Stomach (tissue), 9 donors: Measurements from ENCODE around the gene RDH12. TPM values are rescaled to one million over a fixed set of nuclear protein-coding genes. Genes with fewer than 3 reads are reported as not detected.

Experiments
- DNase-seq, 2 donors: peaks; one replicate each; pipeline versions ENCODE4 v3.0.0 to v3.0.0-alpha.2; 2013 to 2019
- H3K27ac ChIP-seq, 5 donors: fragments of 200-600 bp in 4 of 5; sonication (generic) in 4 of 5; one replicate each; pipeline ENCODE4 v1.5.1; 2013 to 2019; ENCODE audit warnings: mild to moderate bottlenecking in 1 of 5, moderate library complexity in 1 of 5
- H3K27me3 ChIP-seq, 3 donors: fragments of 200-600 bp; sonication (generic); one replicate each; pipeline ENCODE4 v1.5.1; 2017 to 2019; ENCODE audit warnings: mixed run types in 1 of 3
- H3K36me3 ChIP-seq, 4 donors: fragments of 200-600 bp; sonication (generic); 1 replicate in 3 of 4; 2 replicates in 1 of 4; pipeline ENCODE4 v1.5.1; 2016 to 2019
- H3K4me1 ChIP-seq, 4 donors: fragments of 200-600 bp; sonication (generic); one replicate each; pipeline ENCODE4 v1.5.1; 2016 to 2019
- H3K4me3 ChIP-seq, 4 donors: fragments of 200-600 bp; sonication (generic) in 3 of 4; one replicate each; pipeline ENCODE4 v1.5.1; 2016 to 2019; ENCODE audit warnings: mild to moderate bottlenecking in 1 of 4
- H3K9me3 ChIP-seq, 4 donors: fragments of 200-600 bp; sonication (generic); one replicate each; pipeline ENCODE4 v1.5.1; 2016 to 2019
- EP300 ChIP-seq: sonication (generic); formaldehyde crosslinking; IDR thresholded peaks from one replicate; pipeline ENCODE4 v1.6.1; 2017; ENCODE audit warnings: antibody characterized with exemption
- POLR2A ChIP-seq, 4 donors: fragments of 450-650 bp; IDR thresholded peaks; one replicate each; pipeline ENCODE4 v1.6.1; 2016; ENCODE audit warnings: antibody characterized with exemption in 4 of 4, control low read depth in 2 of 4, mild to moderate bottlenecking in 1 of 4, moderate library complexity in 1 of 4
- POLR2AphosphoS5 ChIP-seq, 3 donors: sonication (generic); formaldehyde crosslinking; IDR thresholded peaks; one replicate each; pipeline ENCODE4 v1.6.1; 2016; ENCODE audit warnings: antibody characterized with exemption in 3 of 3
- WGBS, 5 donors: extraction: QIAGEN DNeasy Blood & Tissue Kit in 3 of 5; methylation state at CpG; one replicate each; pipeline versions ENCODE4 v1.1.5 to v1.1.7; 2013 to 2018; 5-methylcytosine and 5-hydroxymethylcytosine counted together
- intact Hi-C: fragments of 100-400 bp; cut with DNase I; formaldehyde crosslinking; loops from one replicate; pipeline ENCODE4 v1.15.1; 2023; ENCODE audit warnings: low total_unique reads
- polyA plus RNA-seq, 3 donors: library from polyadenylated mRNA; stranded (reverse); fragments of 200-250 nt; gene quantifications; one replicate each; pipeline ENCODE4 v1.2.3, GENCODE V29; 2013
- total RNA-seq, 5 donors: library from RNA; depleted of rRNA; stranded (reverse); fragments of >200 nt; gene quantifications; one replicate each; pipeline versions ENCODE4 v1.1.0 to v1.2.3, GENCODE V29; 2014 to 2016
- TF ChIP-seq, protein P1 (sequence below), 7 experiments: fragments of 450-650 bp in 4 of 7; fragments of 200-600 bp in 3 of 7; sonication (generic) in 3 of 7; IDR thresholded peaks; one replicate each; pipeline ENCODE4 v1.5.1; 2016 to 2019; ENCODE audit warnings: antibody characterized with exemption in 7 of 7, control low read depth in 2 of 7, mild to moderate bottlenecking in 1 of 7
- donor health status: healthy with polysubstance abuse.
- donor health status: Bipolar disorder and iron deficiency.
- donor health status: healthy.

The RDH12 gene
- total and polyA plus RNA-seq, 8 donors = 0.45 to 15.4 (median 5.4) TPM; not detected in 2

- Histone ChIP-seq H3K4me3 (peak overlapping the region; percentile 79 to 98 (median 84)), H3K9me3 (no peaks in the 10 kb centered on the region), H3K36me3 (peaks cover 18 to 32% (median 26%) of the 10 kb centered on the region in 4 donors), H3K27me3 (no peaks in the 10 kb centered on the region), H3K27ac (peak overlapping the region; percentile 70 to 90 (median 88)), H3K4me1 (peaks cover 0 to 31% (median 13%) of the 10 kb centered on the region in 4 donors)
- TF ChIP-seq, protein P1, sequence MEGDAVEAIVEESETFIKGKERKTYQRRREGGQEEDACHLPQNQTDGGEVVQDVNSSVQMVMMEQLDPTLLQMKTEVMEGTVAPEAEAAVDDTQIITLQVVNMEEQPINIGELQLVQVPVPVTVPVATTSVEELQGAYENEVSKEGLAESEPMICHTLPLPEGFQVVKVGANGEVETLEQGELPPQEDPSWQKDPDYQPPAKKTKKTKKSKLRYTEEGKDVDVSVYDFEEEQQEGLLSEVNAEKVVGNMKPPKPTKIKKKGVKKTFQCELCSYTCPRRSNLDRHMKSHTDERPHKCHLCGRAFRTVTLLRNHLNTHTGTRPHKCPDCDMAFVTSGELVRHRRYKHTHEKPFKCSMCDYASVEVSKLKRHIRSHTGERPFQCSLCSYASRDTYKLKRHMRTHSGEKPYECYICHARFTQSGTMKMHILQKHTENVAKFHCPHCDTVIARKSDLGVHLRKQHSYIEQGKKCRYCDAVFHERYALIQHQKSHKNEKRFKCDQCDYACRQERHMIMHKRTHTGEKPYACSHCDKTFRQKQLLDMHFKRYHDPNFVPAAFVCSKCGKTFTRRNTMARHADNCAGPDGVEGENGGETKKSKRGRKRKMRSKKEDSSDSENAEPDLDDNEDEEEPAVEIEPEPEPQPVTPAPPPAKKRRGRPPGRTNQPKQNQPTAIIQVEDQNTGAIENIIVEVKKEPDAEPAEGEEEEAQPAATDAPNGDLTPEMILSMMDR (IDR thresholded peaks at IDR 0.05) = no peak
- peak in 2 of 3 donors; percentile 33 to 62 for TF ChIP-seq POLR2AphosphoS5 (IDR thresholded peaks at IDR 0.05)
- DNase-seq = peak; percentile 80 to 93
- 0 to 1% (median 1%) methylated on average over 21 of the region's 21 CpGs for whole genome bisulfite sequencing, 5 donors
- intact Hi-C loops = no loop called here
Observed at GRCh38 chr14:67694791-67695393, 6.8 kb upstream of the RDH12 start.

GRCh38 chr14:67695394-67695949 is 6.2 kb upstream of the RDH12 start, which contains the start of gene RDH11:
Gene RDH11 (minus strand): TSS chr14:67695764. CDS start chr14:67695703, 61 bp downstream.
- no peaks in the 10 kb centered on the region for H3K27me3 ChIP-seq
- TF ChIP-seq POLR2A (IDR thresholded peaks at IDR 0.05) (peak in 1 of 4 donors; percentile 66), EP300 (no peak), POLR2AphosphoS5 (IDR thresholded peaks at IDR 0.05) (peak; percentile 88 to 94 (median 91))
- TF ChIP-seq, protein P1 (IDR thresholded peaks at IDR 0.05) = peak in 1 of 7 experiments; percentile 6
- H3K9me3 ChIP-seq = no peaks in the 10 kb centered on the region
- peaks cover 0 to 31% (median 13%) of the 10 kb centered on the region in 4 donors for H3K4me1 ChIP-seq
- peak; percentile 84 to 97 for DNase-seq
- WGBS, 5 donors = 0 to 1% (median 0%) methylated on average over 25 of the region's 25 CpGs
- H3K27ac ChIP-seq = peak within 1 kb of the TSS; percentile 70 to 90 (median 88)
- H3K4me3 ChIP-seq = peak within 1 kb of the TSS; percentile 79 to 98 (median 84)
- peaks cover 12 to 26% (median 20%) of the 10 kb centered on the region in 4 donors for H3K36me3 ChIP-seq
- intact Hi-C loops = no loop called here

DNA sequence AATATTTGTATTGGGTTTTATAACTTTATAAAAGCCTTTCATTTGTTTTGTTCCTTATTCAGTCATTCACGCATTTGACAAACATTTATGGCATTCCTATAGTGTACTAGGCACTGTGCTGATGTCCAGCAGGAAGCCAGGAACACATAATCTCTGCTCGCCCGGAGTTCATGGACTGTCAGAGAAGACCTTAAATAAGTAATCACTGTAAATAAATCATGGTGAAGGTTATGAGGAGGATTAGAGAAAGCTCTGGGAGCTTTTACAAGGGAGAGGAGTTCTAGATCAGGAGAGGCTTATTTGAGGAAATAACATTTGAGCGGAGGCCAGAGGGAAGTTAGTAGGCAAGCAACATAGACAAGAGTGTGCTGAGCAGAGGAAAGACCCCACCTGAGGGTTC is 4.7 kb upstream of the RDH12 start:
- Histone ChIP-seq H3K4me3 (no peak overlapping the region), H3K27ac (peak overlapping the region in 1 of 5 donors; percentile 49), H3K27me3 (no peaks in the 10 kb centered on the region), H3K9me3 (no peaks in the 10 kb centered on the region), H3K4me1 (peaks cover 0 to 31% (median 13%) of the 10 kb centered on the region in 4 donors), H3K36me3 (peaks cover 3 to 10% (median 5%) of the 10 kb centered on the region in 4 donors)
- peak in 1 of 3 donors; percentile 32 for TF ChIP-seq POLR2AphosphoS5 (IDR thresholded peaks at IDR 0.05)
- TF ChIP-seq, protein P1 (IDR thresholded peaks at IDR 0.05) = no peak
- TF ChIP-seq EP300 = no peak
- no peak for TF ChIP-seq POLR2A (IDR thresholded peaks at IDR 0.05)
- intact Hi-C loops = no loop called here
- WGBS, 5 donors = 67 to 92% (median 78%) methylated on average over 4 of the region's 4 CpGs
- DNase-seq = no peak

DNA sequence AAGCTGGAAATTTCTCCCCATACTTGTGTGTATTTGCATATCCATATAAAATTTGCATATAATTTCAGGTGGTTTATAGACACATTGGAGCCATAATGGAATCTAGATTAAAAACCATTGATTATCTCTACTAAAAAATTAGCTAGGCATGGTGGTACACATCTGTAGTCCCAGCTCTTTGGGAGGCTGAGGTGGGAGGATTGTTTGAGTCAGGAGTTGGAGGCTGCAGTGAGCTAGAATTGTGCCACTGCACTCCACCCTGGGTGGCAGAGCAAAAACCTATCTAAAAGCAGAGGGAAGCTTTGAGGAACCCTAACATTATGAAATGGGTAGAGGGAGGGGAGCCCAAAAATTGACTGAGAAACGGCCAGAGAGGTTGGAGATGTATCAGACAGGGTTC is 3.5 kb upstream of the RDH12 start:
- Histone ChIP-seq H3K9me3 (no peaks in the 10 kb centered on the region), H3K36me3 (no peaks in the 10 kb centered on the region), H3K4me3 (no peak overlapping the region), H3K27ac (no peak overlapping the region), H3K4me1 (peaks cover 0 to 29% (median 11%) of the 10 kb centered on the region in 4 donors), H3K27me3 (no peaks in the 10 kb centered on the region)
- WGBS, 5 donors = 65 to 75% (median 68%) methylated on average over 1 of the region's 1 CpG
- no peak for DNase-seq
- intact Hi-C loops = no loop called here
- no peak for TF ChIP-seq EP300
- TF ChIP-seq POLR2A (IDR thresholded peaks at IDR 0.05) = no peak
- TF ChIP-seq, protein P1 (IDR thresholded peaks at IDR 0.05) = no peak
- TF ChIP-seq POLR2AphosphoS5 (IDR thresholded peaks at IDR 0.05) = no peak
